Adrenal gland (tissue), 5 donors: ENCODE data around the gene SERPINF2.

Source experiments
- CTCF ChIP-seq, 6 experiments: fragments of 450-650 bp in 4 of 6; fragments of 200-600 bp in 2 of 6; sonication (generic) in 1 of 6; IDR thresholded peaks; 1 replicate in 5 of 6; 2 replicates in 1 of 6; pipeline versions ENCODE4 v1.5.1 to v1.8.0; 2016 to 2021; ENCODE audit warnings: antibody characterized with exemption in 6 of 6, mild to moderate bottlenecking in 2 of 6, moderate library complexity in 1 of 6
- POLR2A ChIP-seq, 2 donors: fragments of 450-650 bp; IDR thresholded peaks; one replicate each; pipeline ENCODE4 v1.6.1; 2017; ENCODE audit warnings: antibody characterized with exemption in 2 of 2, mild to moderate bottlenecking in 2 of 2, moderate library complexity in 1 of 2
- donor health status: DM: no; HTN: no; CAD: no.

GRCh38 chr17:1783271-1783670 is 40.6 kb downstream of the SERPINF2 start:
- no peak for TF ChIP-seq CTCF (IDR thresholded peaks at IDR 0.05)
- no peak for TF ChIP-seq POLR2A (IDR thresholded peaks at IDR 0.05)
